Loucy (cell line): Measurements from ENCODE around the gene HBM.
A peak's percentile ranks its signal among the peaks of the same experiment; 100 is the strongest.

Experiments used
- H2AFZ ChIP-seq: fragments of 200-600 bp; sonication (generic); 2 replicates; pipeline ENCODE4 v1.6.0; 2016; ENCODE audit warnings: antibody characterized with exemption, mild to moderate bottlenecking, low read length, moderate library complexity
- H3F3A ChIP-seq: fragments of 200-600 bp; 2 replicates; pipeline ENCODE4 v1.6.0; 2016; ENCODE audit warnings: antibody characterized with exemption, low read depth, mild to moderate bottlenecking
- H3K27me3 ChIP-seq: fragments of 200-600 bp; sonication (generic); 2 replicates; pipeline ENCODE4 v1.6.1; 2014; ENCODE audit warnings: low read length, mild to moderate bottlenecking; ENCODE audit not compliant: insufficient read depth, poor library complexity, severe bottlenecking
- H3K36me3 ChIP-seq: fragments of 200-600 bp; sonication (generic); 2 replicates; pipeline ENCODE4 v1.6.1; 2016; ENCODE audit warnings: low read length; ENCODE audit not compliant: insufficient read depth
- H3K4me1 ChIP-seq: fragments of 200-600 bp; sonication (generic); 2 replicates; pipeline ENCODE4 v1.5.1; 2014; ENCODE audit warnings: low read length, mild to moderate bottlenecking; ENCODE audit not compliant: insufficient read depth, poor library complexity, severe bottlenecking
- H3K4me2 ChIP-seq: fragments of 200-600 bp; sonication (generic); 2 replicates; pipeline ENCODE4 v1.6.0; 2014; ENCODE audit warnings: antibody characterized with exemption, low read length, low read depth, mild to moderate bottlenecking; ENCODE audit not compliant: poor library complexity, severe bottlenecking
- H3K4me3 ChIP-seq: fragments of 200-600 bp; sonication (generic); 2 replicates; pipeline ENCODE4 v1.5.1; 2014; ENCODE audit warnings: low read length, mild to moderate bottlenecking, mixed read lengths; ENCODE audit not compliant: poor library complexity, severe bottlenecking
- H3K79me2 ChIP-seq: fragments of 200-600 bp; sonication (generic); 2 replicates; pipeline ENCODE4 v1.6.1; 2014; ENCODE audit warnings: low read length; ENCODE audit not compliant: insufficient read depth
- H3K9ac ChIP-seq: fragments of 200-600 bp; sonication (generic); 2 replicates; pipeline ENCODE4 v1.6.0; 2014; ENCODE audit warnings: mild to moderate bottlenecking, low read depth, low read length, moderate library complexity; ENCODE audit not compliant: poor library complexity, severe bottlenecking
- H3K9me2 ChIP-seq: fragments of 200-600 bp; sonication (generic); replicated peaks from 2 replicates; pipeline ENCODE4 v1.6.1; 2016; ENCODE audit warnings: low read depth, low read length, mixed read lengths
- H3K9me3 ChIP-seq: fragments of 200-600 bp; sonication (generic); 2 replicates; pipeline ENCODE4 v1.6.1; 2014; ENCODE audit warnings: mild to moderate bottlenecking, antibody characterized with exemption, low read length, low read depth; ENCODE audit not compliant: insufficient read depth
- H4K20me1 ChIP-seq: fragments of 200-600 bp; sonication (generic); 2 replicates; pipeline ENCODE4 v1.6.0; 2014; ENCODE audit warnings: antibody characterized with exemption, low read length, mild to moderate bottlenecking; ENCODE audit not compliant: insufficient read depth, poor library complexity, severe bottlenecking
- EZH2phosphoT487 ChIP-seq: fragments of 200-600 bp; IDR thresholded peaks from 2 replicates; pipeline ENCODE4 v1.6.1; 2018; ENCODE audit warnings: antibody characterized with exemption, mild to moderate bottlenecking, moderate library complexity, borderline replicate concordance
- TF ChIP-seq, protein P1 (sequence below): fragments of 200-600 bp; sonication (generic); conservative IDR thresholded peaks from 2 replicates; pipeline ENCODE4 v1.5.1; 2014; ENCODE audit warnings: mild to moderate bottlenecking, antibody characterized with exemption, low read length

The HBM gene

GRCh38 chr16:165539-166374 is at the start of gene HBM:
Gene HBM (plus strand): TSS chr16:165978. CDS start chr16:165998, 20 bp downstream.
- no peaks in the 10 kb centered on the region for H3K27me3 ChIP-seq

DNA sequence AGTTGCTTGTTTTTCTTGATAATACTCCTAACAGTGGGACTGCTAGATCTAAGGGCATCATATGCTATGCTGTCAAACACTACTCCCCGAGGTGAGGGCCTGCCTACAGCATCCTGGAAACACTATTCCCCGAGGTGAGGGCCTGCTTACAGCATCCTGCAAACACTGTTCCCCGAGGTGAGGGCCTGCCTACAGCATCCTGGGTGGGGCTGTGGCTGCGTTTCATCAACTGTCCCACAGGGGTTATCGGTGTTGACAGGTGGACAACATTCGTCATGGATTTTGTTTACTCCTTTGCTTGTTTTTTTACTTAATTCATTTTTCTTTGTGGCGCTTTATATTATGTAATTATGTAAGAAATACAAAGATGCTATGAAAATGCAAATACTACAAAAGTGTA is 49.8 kb upstream of the HBM start:
- Histone ChIP-seq H3K79me2 (no peaks in the 10 kb centered on the region), H3K4me2 (no peak overlapping the region), H3F3A (no peaks in the 10 kb centered on the region), H4K20me1 (no peaks in the 10 kb centered on the region), H2AFZ (no peak overlapping the region), H3K36me3 (no peaks in the 10 kb centered on the region), H3K4me1 (peaks cover 27% of the 10 kb centered on the region), H3K9ac (no peak overlapping the region), H3K27me3 (no peaks in the 10 kb centered on the region), H3K9me3 (no peaks in the 10 kb centered on the region), H3K4me3 (no peak overlapping the region), H3K9me2 (no peaks in the 10 kb centered on the region)
- TF ChIP-seq EZH2phosphoT487: no peak
- TF ChIP-seq, protein P1, sequence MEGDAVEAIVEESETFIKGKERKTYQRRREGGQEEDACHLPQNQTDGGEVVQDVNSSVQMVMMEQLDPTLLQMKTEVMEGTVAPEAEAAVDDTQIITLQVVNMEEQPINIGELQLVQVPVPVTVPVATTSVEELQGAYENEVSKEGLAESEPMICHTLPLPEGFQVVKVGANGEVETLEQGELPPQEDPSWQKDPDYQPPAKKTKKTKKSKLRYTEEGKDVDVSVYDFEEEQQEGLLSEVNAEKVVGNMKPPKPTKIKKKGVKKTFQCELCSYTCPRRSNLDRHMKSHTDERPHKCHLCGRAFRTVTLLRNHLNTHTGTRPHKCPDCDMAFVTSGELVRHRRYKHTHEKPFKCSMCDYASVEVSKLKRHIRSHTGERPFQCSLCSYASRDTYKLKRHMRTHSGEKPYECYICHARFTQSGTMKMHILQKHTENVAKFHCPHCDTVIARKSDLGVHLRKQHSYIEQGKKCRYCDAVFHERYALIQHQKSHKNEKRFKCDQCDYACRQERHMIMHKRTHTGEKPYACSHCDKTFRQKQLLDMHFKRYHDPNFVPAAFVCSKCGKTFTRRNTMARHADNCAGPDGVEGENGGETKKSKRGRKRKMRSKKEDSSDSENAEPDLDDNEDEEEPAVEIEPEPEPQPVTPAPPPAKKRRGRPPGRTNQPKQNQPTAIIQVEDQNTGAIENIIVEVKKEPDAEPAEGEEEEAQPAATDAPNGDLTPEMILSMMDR: no peak

More at GRCh38 chr16:165539-166374, at the start of gene HBM:
- no peaks in the 10 kb centered on the region for H3K79me2 ChIP-seq
- H2AFZ ChIP-seq: no peak within 1 kb of the TSS
- H3K9me3 ChIP-seq: no peaks in the 10 kb centered on the region
- no peak within 1 kb of the TSS for H3K4me2 ChIP-seq
- no peak within 1 kb of the TSS for H3K9ac ChIP-seq
- H3K4me1 ChIP-seq: peaks cover 4% of the 10 kb centered on the region
- no peaks in the 10 kb centered on the region for H3K9me2 ChIP-seq
- no peak within 1 kb of the TSS for H3K4me3 ChIP-seq
- no peaks in the 10 kb centered on the region for H3F3A ChIP-seq
- no peaks in the 10 kb centered on the region for H3K36me3 ChIP-seq
- no peak for TF ChIP-seq EZH2phosphoT487
- TF ChIP-seq, protein P1: no peak
- H4K20me1 ChIP-seq: no peaks in the 10 kb centered on the region

GRCh38 chr16:117379-118365 is 48.1 kb upstream of the HBM start:
- Histone ChIP-seq H3F3A (no peaks in the 10 kb centered on the region), H3K27me3 (no peaks in the 10 kb centered on the region), H3K9me3 (no peaks in the 10 kb centered on the region), H3K4me1 (peaks cover 27% of the 10 kb centered on the region), H3K79me2 (no peaks in the 10 kb centered on the region), H3K9me2 (no peaks in the 10 kb centered on the region), H3K4me3 (no peak overlapping the region), H4K20me1 (no peaks in the 10 kb centered on the region), H3K36me3 (no peaks in the 10 kb centered on the region), H3K9ac (no peak overlapping the region), H3K4me2 (no peak overlapping the region), H2AFZ (no peak overlapping the region)
- TF ChIP-seq EZH2phosphoT487: no peak
- TF ChIP-seq, protein P1: peak; percentile 67
